HG02763 (cell line): ENCODE results near the gene PPP2R5B.
"Not testable (repeated sequence)": the region's sequence is repeated elsewhere in the genome, so short reads cannot be mapped to it uniquely, and the experiment has no call there.

Experiments
- ATAC-seq: cut with Tn5 transposase; IDR thresholded peaks from one replicate; pipeline ENCODE4 v1.9.1; 2021; ENCODE audit warnings: mild to moderate bottlenecking, moderate library complexity; ENCODE audit not compliant: unreplicated experiment

Gene PPP2R5B

GRCh38 chr11:64971421-64972233 lies 47.1 kb downstream of the PPP2R5B start, which contains the start of gene MAJIN:
MAJIN (minus strand) TSS chr11:64972108; CDS start chr11:64959405, 12,703 bp downstream.
- no peak for ATAC-seq

GRCh38 chr11:64974124-64974523 lies 49.6 kb downstream of the PPP2R5B start:
- ATAC-seq, result no peak

DNA sequence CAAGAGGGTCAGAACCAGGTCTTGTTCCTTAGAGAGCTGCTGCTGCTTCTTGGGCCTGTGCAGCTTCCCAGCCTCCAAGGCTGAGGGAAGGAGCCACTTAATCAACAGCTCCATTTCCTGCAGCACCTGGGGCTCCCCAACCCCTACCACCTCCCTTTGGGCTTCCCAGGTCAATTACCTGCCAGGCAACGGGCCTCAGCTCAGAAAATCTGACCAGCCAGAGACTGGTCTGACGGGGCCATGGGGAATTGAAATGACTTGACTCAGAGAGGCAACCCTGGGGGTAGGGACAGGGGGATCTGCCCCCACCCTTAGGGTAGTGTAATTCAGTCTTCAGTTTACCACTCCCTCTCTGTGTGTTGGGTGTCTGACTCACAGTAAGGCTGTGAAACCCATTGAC lies 52.2 kb downstream of the PPP2R5B start:
- no peak for ATAC-seq

- not testable (repeated sequence) for ATAC-seq
Measured at GRCh38 chr11:64983339-64983738, 58.9 kb downstream of the PPP2R5B start.
